A673 (cell line): ENCODE results near the gene MROH8.

ENCODE experiments used
- CTCF ChIP-seq: fragments of 300-800, 200-600 bp; sonication (generic); conservative IDR thresholded peaks from 2 replicates; pipeline ENCODE4 v1.5.1; 2017; ENCODE audit warnings: low read depth, mild to moderate bottlenecking, antibody characterized with exemption, low read length, moderate library complexity, mixed read lengths
- EZH2 ChIP-seq: fragments of 200-600 bp; sonication (generic); IDR thresholded peaks from 2 replicates; pipeline ENCODE4 v1.6.1; 2017; ENCODE audit warnings: borderline replicate concordance, low read depth, mild to moderate bottlenecking, mixed read lengths, antibody characterized with exemption, low read length; ENCODE audit not compliant: poor library complexity, severe bottlenecking

- no peak for TF ChIP-seq CTCF
- TF ChIP-seq EZH2 = no peak
These were observed 49.3 kb upstream of the MROH8 start for GRCh38 chr20:37228656-37229055.
